OCI-LY1 (cell line): Measurements from ENCODE around the gene CHN2.

ENCODE experiments used
- EZH2 ChIP-seq: fragments of 200-600 bp; sonication (generic), shearing (Covaris generic); IDR thresholded peaks from 2 replicates; pipeline ENCODE4 v1.8.0; 2017; ENCODE audit warnings: borderline replicate concordance, mixed run types, mild to moderate bottlenecking, antibody characterized with exemption, low read length, moderate library complexity, mixed read lengths
- TF ChIP-seq, protein P1 (sequence below): fragments of 200-600 bp; sonication (generic), shearing (Covaris generic); IDR thresholded peaks from 2 replicates; pipeline ENCODE4 v1.5.1; 2017; ENCODE audit warnings: mild to moderate bottlenecking, antibody characterized with exemption, low read length, moderate library complexity, mixed read lengths

DNA sequence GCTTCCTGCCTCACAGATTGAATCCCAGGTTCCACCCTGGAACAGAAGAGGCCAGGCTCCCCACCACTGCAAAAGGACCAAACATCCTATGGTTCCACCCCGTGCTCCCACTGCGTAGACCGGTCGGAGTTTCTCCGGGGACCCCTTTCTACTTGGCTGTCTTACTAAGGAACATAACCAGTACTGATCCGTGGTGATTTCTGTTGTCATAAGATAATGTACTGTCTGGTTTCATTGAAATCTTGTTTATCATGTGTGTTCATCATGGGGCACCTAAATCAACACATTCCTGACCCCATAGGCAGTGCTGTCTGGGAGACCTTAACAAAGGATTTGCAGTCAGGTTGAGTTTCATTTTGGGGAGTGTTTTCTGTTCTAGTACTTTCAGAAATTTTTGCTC is 104.5 kb downstream of the CHN2 start:
- TF ChIP-seq EZH2 = no peak
- TF ChIP-seq, protein P1, sequence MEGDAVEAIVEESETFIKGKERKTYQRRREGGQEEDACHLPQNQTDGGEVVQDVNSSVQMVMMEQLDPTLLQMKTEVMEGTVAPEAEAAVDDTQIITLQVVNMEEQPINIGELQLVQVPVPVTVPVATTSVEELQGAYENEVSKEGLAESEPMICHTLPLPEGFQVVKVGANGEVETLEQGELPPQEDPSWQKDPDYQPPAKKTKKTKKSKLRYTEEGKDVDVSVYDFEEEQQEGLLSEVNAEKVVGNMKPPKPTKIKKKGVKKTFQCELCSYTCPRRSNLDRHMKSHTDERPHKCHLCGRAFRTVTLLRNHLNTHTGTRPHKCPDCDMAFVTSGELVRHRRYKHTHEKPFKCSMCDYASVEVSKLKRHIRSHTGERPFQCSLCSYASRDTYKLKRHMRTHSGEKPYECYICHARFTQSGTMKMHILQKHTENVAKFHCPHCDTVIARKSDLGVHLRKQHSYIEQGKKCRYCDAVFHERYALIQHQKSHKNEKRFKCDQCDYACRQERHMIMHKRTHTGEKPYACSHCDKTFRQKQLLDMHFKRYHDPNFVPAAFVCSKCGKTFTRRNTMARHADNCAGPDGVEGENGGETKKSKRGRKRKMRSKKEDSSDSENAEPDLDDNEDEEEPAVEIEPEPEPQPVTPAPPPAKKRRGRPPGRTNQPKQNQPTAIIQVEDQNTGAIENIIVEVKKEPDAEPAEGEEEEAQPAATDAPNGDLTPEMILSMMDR = no peak
